Activated CD4-positive, CD25-positive, alpha-beta regulatory T cell treated with anti-CD3 and anti-CD28 coated beads, Interleukin-2, amount 50 U/mL, for 72 hours (primary cell): ENCODE data around the gene MT1H.
"Not testable (repeated sequence)": the region's sequence is repeated elsewhere in the genome, so short reads cannot be mapped to it uniquely, and the experiment has no call there.

Source experiments
- DNase-seq: peaks from one replicate; pipeline ENCODE4 v3.0.0; 2021

The MT1H gene

GRCh38 chr16:56686758-56687157 lies 17.1 kb downstream of the MT1H start:
- no peak for DNase-seq

GRCh38 chr16:56688762-56689161 lies 19.1 kb downstream of the MT1H start:
- DNase-seq = no peak

GRCh38 chr16:56689171-56689570 lies 19.6 kb downstream of the MT1H start:
- DNase-seq = no peak

- no peak for DNase-seq
Observed at GRCh38 chr16:56690420-56691122, 21.0 kb downstream of the MT1H start.

GRCh38 chr16:56691885-56692284 lies 22.3 kb downstream of the MT1H start:
- DNase-seq = no peak

GRCh38 chr16:56695246-56695645 lies 25.6 kb downstream of the MT1H start:
- DNase-seq = no peak

- DNase-seq = no peak
Observed at GRCh38 chr16:56697456-56698155, 28.0 kb downstream of the MT1H start.

GRCh38 chr16:56700195-56700594 lies 30.6 kb downstream of the MT1H start:
- no peak for DNase-seq

- no peak for DNase-seq
Observed at GRCh38 chr16:56700631-56701030, 31.0 kb downstream of the MT1H start.

- no peak for DNase-seq
Observed at GRCh38 chr16:56701534-56701933, 31.9 kb downstream of the MT1H start.

- no peak for DNase-seq
Observed at GRCh38 chr16:56702836-56703235, 33.2 kb downstream of the MT1H start.

GRCh38 chr16:56708525-56709442 lies 39.2 kb downstream of the MT1H start:
- DNase-seq = no peak

GRCh38 chr16:56709443-56710040 lies 39.9 kb downstream of the MT1H start:
- no peak for DNase-seq

GRCh38 chr16:56710181-56710737 lies 40.6 kb downstream of the MT1H start:
- no peak for DNase-seq

- no peak for DNase-seq
Observed at GRCh38 chr16:56711862-56712261, 42.2 kb downstream of the MT1H start.

GRCh38 chr16:56713794-56714193 lies 44.2 kb downstream of the MT1H start:
- no peak for DNase-seq

- DNase-seq = no peak
Observed at GRCh38 chr16:56715126-56715525, 45.5 kb downstream of the MT1H start.

- no peak for DNase-seq
Observed at GRCh38 chr16:56716761-56717160, 47.1 kb downstream of the MT1H start.

GRCh38 chr16:56717532-56717931 lies 47.9 kb downstream of the MT1H start:
- DNase-seq = not testable (repeated sequence)
